SK-N-SH treated with all-trans-retinoic acid at 6 μM for 48 hours (cell line): ENCODE measurements around the gene NAPB.

ENCODE experiments used
- ATAC-seq: fragments of 200-7000 bp; cut with Tn5 transposase; 3 replicates; pipeline ENCODE4 v1.9.1; 2020; ENCODE audit warnings: mild to moderate bottlenecking, moderate library complexity
- ARNTL ChIP-seq: fragments of 450-650 bp; formaldehyde crosslinking; IDR thresholded peaks from 2 replicates; pipeline ENCODE4 v1.5.0; 2020; ENCODE audit warnings: low read depth, mild to moderate bottlenecking, moderate library complexity, borderline replicate concordance
- BACH2 ChIP-seq: fragments of 250-450 bp; sonication (Bioruptor Pico); IDR thresholded peaks from 2 replicates; pipeline ENCODE4 v1.9.0; 2021; ENCODE audit warnings: mild to moderate bottlenecking, borderline replicate concordance
- CSDC2 ChIP-seq: fragments of 250-450 bp; sonication (Bioruptor Pico); IDR thresholded peaks from 2 replicates; pipeline ENCODE4 v1.5.0; 2020; ENCODE audit warnings: mild to moderate bottlenecking, moderate library complexity
- ESRRG ChIP-seq: fragments of 250-450 bp; sonication (Bioruptor Pico); IDR thresholded peaks from 2 replicates; pipeline ENCODE4 v1.6.1; 2021; ENCODE audit warnings: mild to moderate bottlenecking
- GLIS3 ChIP-seq: fragments of 250-450 bp; sonication (Bioruptor Pico); IDR thresholded peaks from 2 replicates; pipeline ENCODE4 v1.5.0; 2020; ENCODE audit warnings: mild to moderate bottlenecking, moderate library complexity
- ISL1 ChIP-seq: fragments of 250-450 bp; sonication (Bioruptor Pico); IDR thresholded peaks from 2 replicates; pipeline ENCODE4 v2.1.2; 2022; ENCODE audit warnings: mild to moderate bottlenecking, moderate library complexity
- OSR1 ChIP-seq: fragments of 250-450 bp; sonication (Bioruptor Pico); IDR thresholded peaks from 2 replicates; pipeline ENCODE4 v1.8.0; 2022; ENCODE audit warnings: moderate library complexity, mild to moderate bottlenecking, inconsistent platforms
- PPARA ChIP-seq: fragments of 250-450 bp; sonication (Bioruptor Pico); IDR thresholded peaks from 2 replicates; pipeline ENCODE4 v1.5.0; 2020; ENCODE audit warnings: mild to moderate bottlenecking, borderline replicate concordance
- RARB ChIP-seq: fragments of 250-450 bp; sonication (Bioruptor Pico); IDR thresholded peaks from 2 replicates; pipeline ENCODE4 v1.8.0; 2021; ENCODE audit warnings: mild to moderate bottlenecking, moderate library complexity
- SNAI2 ChIP-seq: fragments of 250-450 bp; sonication (Bioruptor Pico); IDR thresholded peaks from 2 replicates; pipeline ENCODE4 v1.5.0; 2020; ENCODE audit warnings: mild to moderate bottlenecking, moderate library complexity
- TCF4 ChIP-seq: fragments of 250-450 bp; sonication (Bioruptor Pico); IDR thresholded peaks from 2 replicates; pipeline ENCODE4 v1.8.0; 2021; ENCODE audit warnings: mild to moderate bottlenecking, moderate library complexity, borderline replicate concordance
- TOX ChIP-seq: fragments of 250-450 bp; sonication (Bioruptor Pico); IDR thresholded peaks from 2 replicates; pipeline ENCODE4 v1.8.0; 2021; ENCODE audit warnings: mild to moderate bottlenecking, moderate library complexity, borderline replicate concordance
- ZC3H10 ChIP-seq: fragments of 250-450 bp; sonication (Bioruptor Pico); IDR thresholded peaks from 2 replicates; pipeline ENCODE4 v1.5.1; 2021; ENCODE audit warnings: mild to moderate bottlenecking, moderate library complexity
- ZFP3 ChIP-seq: fragments of 250-450 bp; sonication (Bioruptor Pico); IDR thresholded peaks from 2 replicates; pipeline ENCODE4 v1.5.0; 2020; ENCODE audit warnings: mild to moderate bottlenecking, moderate library complexity
- ZFP30 ChIP-seq: fragments of 450-650 bp; formaldehyde crosslinking; IDR thresholded peaks from 2 replicates; pipeline ENCODE4 v1.5.0; 2022; ENCODE audit warnings: mild to moderate bottlenecking, moderate library complexity
- ZNF565 ChIP-seq: fragments of 450-650 bp; formaldehyde crosslinking; conservative IDR thresholded peaks from 2 replicates; pipeline ENCODE4 v1.5.0; 2020; ENCODE audit warnings: low read depth, mild to moderate bottlenecking, moderate library complexity
- ZNF70 ChIP-seq: fragments of 450-650 bp; formaldehyde crosslinking; IDR thresholded peaks from 2 replicates; pipeline ENCODE4 v1.5.0; 2020; ENCODE audit warnings: mild to moderate bottlenecking, moderate library complexity
- ZNF8 ChIP-seq: fragments of 450-650 bp; formaldehyde crosslinking; IDR thresholded peaks from 2 replicates; pipeline ENCODE4 v1.5.0; 2020; ENCODE audit warnings: mild to moderate bottlenecking, moderate library complexity
- TF ChIP-seq, protein P1 (sequence below): fragments of 250-450 bp; sonication (Bioruptor Pico); IDR thresholded peaks from 2 replicates; pipeline ENCODE4 v1.8.0; 2020; ENCODE audit warnings: mild to moderate bottlenecking, moderate library complexity, borderline replicate concordance
- TF ChIP-seq, protein P2 (sequence below): fragments of 250-450 bp; sonication (Bioruptor Pico); IDR thresholded peaks from 2 replicates; pipeline ENCODE4 v1.5.0; 2020; ENCODE audit warnings: mild to moderate bottlenecking, moderate library complexity
- TF ChIP-seq, protein P3 (sequence below): fragments of 250-450 bp; sonication (Bioruptor Pico); IDR thresholded peaks from 2 replicates; pipeline ENCODE4 v1.8.0; 2021; ENCODE audit warnings: low read depth, mild to moderate bottlenecking, moderate library complexity, borderline replicate concordance
- TF ChIP-seq, protein P4 (sequence below): fragments of 250-450 bp; sonication (Bioruptor Pico); IDR thresholded peaks from 2 replicates; pipeline ENCODE4 v1.5.1; 2020; ENCODE audit warnings: low read depth, mild to moderate bottlenecking, moderate library complexity
- TF ChIP-seq, protein P5 (sequence below): fragments of 250-450 bp; sonication (Bioruptor Pico); IDR thresholded peaks from 2 replicates; pipeline ENCODE4 v1.5.1; 2021; ENCODE audit warnings: mild to moderate bottlenecking, moderate library complexity

Gene NAPB

DNA sequence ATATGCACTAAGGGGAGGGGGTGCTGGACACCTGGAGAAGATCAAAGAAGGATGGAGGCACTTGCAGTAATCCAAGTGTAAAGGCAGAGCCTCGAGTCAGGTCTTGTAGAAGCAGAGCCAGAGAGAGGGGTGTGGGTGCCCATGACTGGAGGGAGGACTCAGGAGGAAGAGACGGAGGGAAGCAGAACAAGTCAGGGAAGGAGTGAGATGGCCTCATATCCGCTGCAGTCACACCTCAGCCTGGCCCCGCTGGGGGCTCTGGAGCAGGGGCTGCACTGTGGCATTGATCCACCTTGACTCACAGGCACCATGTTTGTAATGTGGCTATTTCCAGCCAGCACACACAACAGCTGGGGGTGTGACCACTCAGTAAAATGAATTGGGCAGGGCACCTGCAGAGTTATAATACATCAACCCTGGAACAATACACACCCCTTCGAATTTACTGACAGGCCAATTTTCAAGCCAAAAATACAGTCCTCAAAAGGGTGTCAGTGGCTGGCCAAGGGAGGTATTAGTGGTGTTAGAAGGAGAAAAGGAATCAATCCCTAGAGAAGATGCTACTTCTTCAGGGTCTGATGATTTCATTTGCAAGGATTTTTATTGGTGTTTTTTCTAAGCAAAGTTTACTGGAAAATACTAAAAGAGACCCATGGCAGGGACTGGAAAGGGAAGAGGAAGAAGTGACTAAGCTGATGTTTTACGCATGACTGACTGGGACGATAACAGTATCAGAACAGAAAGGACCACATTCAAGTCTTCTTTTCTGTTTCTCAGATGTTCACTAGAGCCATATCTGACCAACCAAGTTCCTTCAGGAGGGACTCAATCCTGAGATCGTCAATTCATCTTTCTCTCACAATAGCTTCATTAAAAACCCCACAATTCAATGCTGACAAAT lies 89.6 kb downstream of the NAPB start:
- no peak for TF ChIP-seq ESRRG
- TF ChIP-seq, protein P1, sequence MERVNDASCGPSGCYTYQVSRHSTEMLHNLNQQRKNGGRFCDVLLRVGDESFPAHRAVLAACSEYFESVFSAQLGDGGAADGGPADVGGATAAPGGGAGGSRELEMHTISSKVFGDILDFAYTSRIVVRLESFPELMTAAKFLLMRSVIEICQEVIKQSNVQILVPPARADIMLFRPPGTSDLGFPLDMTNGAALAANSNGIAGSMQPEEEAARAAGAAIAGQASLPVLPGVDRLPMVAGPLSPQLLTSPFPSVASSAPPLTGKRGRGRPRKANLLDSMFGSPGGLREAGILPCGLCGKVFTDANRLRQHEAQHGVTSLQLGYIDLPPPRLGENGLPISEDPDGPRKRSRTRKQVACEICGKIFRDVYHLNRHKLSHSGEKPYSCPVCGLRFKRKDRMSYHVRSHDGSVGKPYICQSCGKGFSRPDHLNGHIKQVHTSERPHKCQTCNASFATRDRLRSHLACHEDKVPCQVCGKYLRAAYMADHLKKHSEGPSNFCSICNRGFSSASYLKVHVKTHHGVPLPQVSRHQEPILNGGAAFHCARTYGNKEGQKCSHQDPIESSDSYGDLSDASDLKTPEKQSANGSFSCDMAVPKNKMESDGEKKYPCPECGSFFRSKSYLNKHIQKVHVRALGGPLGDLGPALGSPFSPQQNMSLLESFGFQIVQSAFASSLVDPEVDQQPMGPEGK, result no peak
- no peak for TF ChIP-seq SNAI2
- TF ChIP-seq RARB, result no peak
- TF ChIP-seq GLIS3 (CRISPR knock-in tag), result no peak
- no peak for TF ChIP-seq PPARA (CRISPR knock-in tag)
- no peak for TF ChIP-seq TOX (CRISPR knock-in tag)
- TF ChIP-seq, protein P2, sequence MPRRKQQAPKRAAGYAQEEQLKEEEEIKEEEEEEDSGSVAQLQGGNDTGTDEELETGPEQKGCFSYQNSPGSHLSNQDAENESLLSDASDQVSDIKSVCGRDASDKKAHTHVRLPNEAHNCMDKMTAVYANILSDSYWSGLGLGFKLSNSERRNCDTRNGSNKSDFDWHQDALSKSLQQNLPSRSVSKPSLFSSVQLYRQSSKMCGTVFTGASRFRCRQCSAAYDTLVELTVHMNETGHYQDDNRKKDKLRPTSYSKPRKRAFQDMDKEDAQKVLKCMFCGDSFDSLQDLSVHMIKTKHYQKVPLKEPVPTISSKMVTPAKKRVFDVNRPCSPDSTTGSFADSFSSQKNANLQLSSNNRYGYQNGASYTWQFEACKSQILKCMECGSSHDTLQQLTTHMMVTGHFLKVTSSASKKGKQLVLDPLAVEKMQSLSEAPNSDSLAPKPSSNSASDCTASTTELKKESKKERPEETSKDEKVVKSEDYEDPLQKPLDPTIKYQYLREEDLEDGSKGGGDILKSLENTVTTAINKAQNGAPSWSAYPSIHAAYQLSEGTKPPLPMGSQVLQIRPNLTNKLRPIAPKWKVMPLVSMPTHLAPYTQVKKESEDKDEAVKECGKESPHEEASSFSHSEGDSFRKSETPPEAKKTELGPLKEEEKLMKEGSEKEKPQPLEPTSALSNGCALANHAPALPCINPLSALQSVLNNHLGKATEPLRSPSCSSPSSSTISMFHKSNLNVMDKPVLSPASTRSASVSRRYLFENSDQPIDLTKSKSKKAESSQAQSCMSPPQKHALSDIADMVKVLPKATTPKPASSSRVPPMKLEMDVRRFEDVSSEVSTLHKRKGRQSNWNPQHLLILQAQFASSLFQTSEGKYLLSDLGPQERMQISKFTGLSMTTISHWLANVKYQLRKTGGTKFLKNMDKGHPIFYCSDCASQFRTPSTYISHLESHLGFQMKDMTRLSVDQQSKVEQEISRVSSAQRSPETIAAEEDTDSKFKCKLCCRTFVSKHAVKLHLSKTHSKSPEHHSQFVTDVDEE, result no peak
- TF ChIP-seq, protein P3, sequence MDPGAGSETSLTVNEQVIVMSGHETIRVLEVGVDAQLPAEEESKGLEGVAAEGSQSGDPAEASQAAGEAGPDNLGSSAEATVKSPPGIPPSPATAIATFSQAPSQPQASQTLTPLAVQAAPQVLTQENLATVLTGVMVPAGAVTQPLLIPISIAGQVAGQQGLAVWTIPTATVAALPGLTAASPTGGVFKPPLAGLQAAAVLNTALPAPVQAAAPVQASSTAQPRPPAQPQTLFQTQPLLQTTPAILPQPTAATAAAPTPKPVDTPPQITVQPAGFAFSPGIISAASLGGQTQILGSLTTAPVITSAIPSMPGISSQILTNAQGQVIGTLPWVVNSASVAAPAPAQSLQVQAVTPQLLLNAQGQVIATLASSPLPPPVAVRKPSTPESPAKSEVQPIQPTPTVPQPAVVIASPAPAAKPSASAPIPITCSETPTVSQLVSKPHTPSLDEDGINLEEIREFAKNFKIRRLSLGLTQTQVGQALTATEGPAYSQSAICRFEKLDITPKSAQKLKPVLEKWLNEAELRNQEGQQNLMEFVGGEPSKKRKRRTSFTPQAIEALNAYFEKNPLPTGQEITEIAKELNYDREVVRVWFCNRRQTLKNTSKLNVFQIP (CRISPR knock-in tag), result no peak
- TF ChIP-seq ZC3H10, result no peak
- no peak for TF ChIP-seq ISL1 (CRISPR knock-in tag)
- no peak for TF ChIP-seq ZNF565 (CRISPR knock-in tag)
- no peak for TF ChIP-seq ZFP30 (CRISPR knock-in tag)
- TF ChIP-seq, protein P4, sequence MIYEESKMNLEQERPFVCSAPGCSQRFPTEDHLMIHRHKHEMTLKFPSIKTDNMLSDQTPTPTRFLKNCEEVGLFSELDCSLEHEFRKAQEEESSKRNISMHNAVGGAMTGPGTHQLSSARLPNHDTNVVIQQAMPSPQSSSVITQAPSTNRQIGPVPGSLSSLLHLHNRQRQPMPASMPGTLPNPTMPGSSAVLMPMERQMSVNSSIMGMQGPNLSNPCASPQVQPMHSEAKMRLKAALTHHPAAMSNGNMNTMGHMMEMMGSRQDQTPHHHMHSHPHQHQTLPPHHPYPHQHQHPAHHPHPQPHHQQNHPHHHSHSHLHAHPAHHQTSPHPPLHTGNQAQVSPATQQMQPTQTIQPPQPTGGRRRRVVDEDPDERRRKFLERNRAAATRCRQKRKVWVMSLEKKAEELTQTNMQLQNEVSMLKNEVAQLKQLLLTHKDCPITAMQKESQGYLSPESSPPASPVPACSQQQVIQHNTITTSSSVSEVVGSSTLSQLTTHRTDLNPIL (CRISPR knock-in tag), result no peak
- TF ChIP-seq CSDC2 (CRISPR knock-in tag), result no peak
- no peak for TF ChIP-seq BACH2 (CRISPR knock-in tag)
- TF ChIP-seq ZFP3 (CRISPR knock-in tag), result no peak
- no peak for TF ChIP-seq ARNTL (CRISPR knock-in tag)
- TF ChIP-seq, protein P5, sequence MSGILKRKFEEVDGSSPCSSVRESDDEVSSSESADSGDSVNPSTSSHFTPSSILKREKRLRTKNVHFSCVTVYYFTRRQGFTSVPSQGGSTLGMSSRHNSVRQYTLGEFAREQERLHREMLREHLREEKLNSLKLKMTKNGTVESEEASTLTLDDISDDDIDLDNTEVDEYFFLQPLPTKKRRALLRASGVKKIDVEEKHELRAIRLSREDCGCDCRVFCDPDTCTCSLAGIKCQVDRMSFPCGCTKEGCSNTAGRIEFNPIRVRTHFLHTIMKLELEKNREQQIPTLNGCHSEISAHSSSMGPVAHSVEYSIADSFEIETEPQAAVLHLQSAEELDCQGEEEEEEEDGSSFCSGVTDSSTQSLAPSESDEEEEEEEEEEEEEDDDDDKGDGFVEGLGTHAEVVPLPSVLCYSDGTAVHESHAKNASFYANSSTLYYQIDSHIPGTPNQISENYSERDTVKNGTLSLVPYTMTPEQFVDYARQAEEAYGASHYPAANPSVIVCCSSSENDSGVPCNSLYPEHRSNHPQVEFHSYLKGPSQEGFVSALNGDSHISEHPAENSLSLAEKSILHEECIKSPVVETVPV (CRISPR knock-in tag), result no peak
- TF ChIP-seq OSR1, result no peak
- ATAC-seq, result no peak

DNA sequence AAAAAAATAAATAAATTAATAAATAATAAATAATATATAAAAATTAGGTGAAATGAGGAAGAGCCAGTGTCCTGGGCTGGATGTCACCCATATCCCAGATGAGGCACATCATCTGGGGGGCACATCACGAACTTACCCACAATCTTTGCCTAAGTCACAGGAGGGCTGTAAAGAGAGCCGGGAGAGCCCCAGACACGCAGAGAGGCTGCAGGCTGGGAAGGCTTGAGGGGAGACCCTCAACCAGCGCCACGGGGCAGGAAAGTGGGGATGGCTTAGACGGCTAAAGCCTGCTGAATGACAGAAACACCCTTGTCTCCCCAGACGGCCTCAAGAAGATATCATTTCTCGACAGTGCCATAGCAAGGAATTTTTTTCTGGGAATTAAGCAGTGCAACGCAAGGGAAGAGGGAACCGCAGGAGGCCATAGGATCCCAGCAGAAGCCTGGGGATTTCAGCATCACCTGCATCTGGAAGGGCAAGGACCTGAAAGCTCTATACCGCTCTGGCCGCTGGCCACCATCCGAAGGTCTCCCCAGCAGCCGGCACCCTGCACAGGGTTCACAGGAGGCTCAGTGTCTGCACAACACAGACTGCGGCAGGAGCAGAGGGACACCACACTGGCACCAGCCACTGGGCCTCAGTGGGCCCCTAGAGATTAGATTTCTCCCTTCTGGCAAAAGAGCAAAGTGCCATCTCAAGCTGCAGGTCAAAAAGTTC lies 93.5 kb downstream of the NAPB start:
- TF ChIP-seq ZC3H10 (no peak), OSR1 (no peak), GLIS3 (CRISPR knock-in tag) (no peak), TOX (CRISPR knock-in tag) (no peak), ZNF8 (CRISPR knock-in tag) (no peak), CSDC2 (CRISPR knock-in tag) (no peak), ZNF70 (CRISPR knock-in tag) (no peak), SNAI2 (no peak), ISL1 (CRISPR knock-in tag) (no peak), BACH2 (CRISPR knock-in tag) (no peak), TCF4 (CRISPR knock-in tag) (no peak), ZFP3 (CRISPR knock-in tag) (no peak), ARNTL (CRISPR knock-in tag) (no peak), PPARA (CRISPR knock-in tag) (no peak), ESRRG (no peak)
- TF ChIP-seq, protein P5 (CRISPR knock-in tag), result no peak
- TF ChIP-seq, protein P3 (CRISPR knock-in tag), result no peak
- no peak for ATAC-seq
